WTC11 (cell line): ENCODE data around the gene NCOA1. TPM values are rescaled to one million over a fixed set of nuclear protein-coding genes. Genes with fewer than 3 reads are reported as not detected.

Experiments
- ATAC-seq: fragments of 200-7000 bp; cut with Tn5 transposase; 2 replicates; pipeline ENCODE4 v1.10.0; 2021; ENCODE audit warnings: mild to moderate bottlenecking, moderate library complexity
- CTCF ChIA-PET: fragments of 300-600 bp; sonication (Branson Sonifier 250); formaldehyde crosslinking; loops from one replicate; lab custom pipeline; 2021; ENCODE audit warnings: antibody characterized with exemption; lab: Charles Lee
- POLR2A ChIA-PET: fragments of 350-600 bp; sonication (Branson Sonifier 250); formaldehyde crosslinking; loops from one replicate; lab custom pipeline; 2021; ENCODE audit warnings: antibody characterized with exemption; lab: Charles Lee
- DNase-seq: peaks from one replicate; pipeline ENCODE4 v3.0.0; 2021; ENCODE audit warnings: low spot score
- H3K27ac Mint-ChIP-seq: 2 replicates; pipeline ENCODE4 v1.8.0; 2021; ENCODE audit warnings: mixed read lengths
- H3K27me3 Mint-ChIP-seq: 2 replicates; pipeline ENCODE4 v1.8.0; 2021; ENCODE audit warnings: low read depth, mild to moderate bottlenecking, moderate library complexity, mixed read lengths
- H3K36me3 Mint-ChIP-seq: 2 replicates; pipeline ENCODE4 v1.8.0; 2021; ENCODE audit warnings: mixed read lengths
- H3K4me1 Mint-ChIP-seq: 2 replicates; pipeline ENCODE4 v1.8.0; 2022; ENCODE audit warnings: mixed read lengths
- H3K4me3 Mint-ChIP-seq: 2 replicates; pipeline ENCODE4 v1.8.0; 2021; ENCODE audit warnings: mild to moderate bottlenecking, moderate library complexity, mixed read lengths
- H3K9me3 Mint-ChIP-seq: 2 replicates; pipeline ENCODE4 v1.8.0; 2021; ENCODE audit warnings: mixed read lengths
- AFF4 ChIP-seq: sonication (generic); formaldehyde crosslinking; IDR thresholded peaks from 2 replicates; pipeline ENCODE4 v1.8.1; 2023; ENCODE audit warnings: mild to moderate bottlenecking, missing genetic modification reagents, borderline replicate concordance
- AR ChIP-seq: fragments of 250-450 bp; sonication (Bioruptor Pico); IDR thresholded peaks from 2 replicates; pipeline ENCODE4 v1.9.0; 2021; ENCODE audit warnings: mild to moderate bottlenecking
- CREM ChIP-seq: sonication (generic); formaldehyde crosslinking; IDR thresholded peaks from 2 replicates; pipeline ENCODE4 v1.8.1; 2022; ENCODE audit warnings: mild to moderate bottlenecking, missing genetic modification reagents, moderate library complexity
- ESRRA ChIP-seq: sonication (generic); formaldehyde crosslinking; IDR thresholded peaks from 2 replicates; pipeline ENCODE4 v1.8.1; 2022; ENCODE audit warnings: mild to moderate bottlenecking, missing genetic modification reagents, borderline replicate concordance
- FOXK1 ChIP-seq: sonication (generic); formaldehyde crosslinking; IDR thresholded peaks from 2 replicates; pipeline ENCODE4 v1.8.0; 2022; ENCODE audit warnings: mild to moderate bottlenecking, moderate library complexity, missing genetic modification reagents
- GTF2I ChIP-seq: fragments of 250-450 bp; sonication (Bioruptor Pico); conservative IDR thresholded peaks from 2 replicates; pipeline ENCODE4 v1.4.0; 2021; ENCODE audit warnings: mild to moderate bottlenecking
- JUN ChIP-seq: sonication (generic); formaldehyde crosslinking; IDR thresholded peaks from 2 replicates; pipeline ENCODE4 v1.8.0; 2023; ENCODE audit warnings: mild to moderate bottlenecking, missing genetic modification reagents
- KAT7 ChIP-seq: sonication (generic); formaldehyde crosslinking; IDR thresholded peaks from 2 replicates; pipeline ENCODE4 v1.8.1; 2023; ENCODE audit warnings: missing genetic modification reagents, mild to moderate bottlenecking, borderline replicate concordance
- MLX ChIP-seq: sonication (generic); formaldehyde crosslinking; IDR thresholded peaks from 2 replicates; pipeline ENCODE4 v1.8.1; 2023; ENCODE audit warnings: mild to moderate bottlenecking, missing genetic modification reagents, moderate library complexity
- NR2C2 ChIP-seq: sonication (generic); formaldehyde crosslinking; IDR thresholded peaks from 2 replicates; pipeline ENCODE4 v1.8.0; 2022; ENCODE audit warnings: mild to moderate bottlenecking, missing genetic modification reagents
- OVOL2 ChIP-seq: fragments of 250-450 bp; sonication (Bioruptor Pico); IDR thresholded peaks from 2 replicates; pipeline ENCODE4 v1.9.0; 2021; ENCODE audit warnings: mild to moderate bottlenecking, borderline replicate concordance
- PREB ChIP-seq: sonication (generic); formaldehyde crosslinking; IDR thresholded peaks from 2 replicates; pipeline ENCODE4 v1.8.1; 2022; ENCODE audit warnings: mild to moderate bottlenecking, missing genetic modification reagents, moderate library complexity, borderline replicate concordance
- SP1 ChIP-seq: sonication (generic); formaldehyde crosslinking; conservative IDR thresholded peaks from 2 replicates; pipeline ENCODE4 v1.8.1; 2022; ENCODE audit warnings: missing genetic modification reagents
- TEAD4 ChIP-seq: sonication (generic); formaldehyde crosslinking; IDR thresholded peaks from 2 replicates; pipeline ENCODE4 v1.8.0; 2022; ENCODE audit warnings: mild to moderate bottlenecking, missing genetic modification reagents
- TP53 ChIP-seq: sonication (generic); formaldehyde crosslinking; IDR thresholded peaks from 2 replicates; pipeline ENCODE4 v1.8.1; 2023; ENCODE audit warnings: mild to moderate bottlenecking, missing genetic modification reagents
- USF1 ChIP-seq: sonication (generic); formaldehyde crosslinking; IDR thresholded peaks from 2 replicates; pipeline ENCODE4 v1.8.0; 2022; ENCODE audit warnings: mild to moderate bottlenecking, missing genetic modification reagents
- ZBTB21 ChIP-seq: sonication (generic); formaldehyde crosslinking; IDR thresholded peaks from 2 replicates; pipeline ENCODE4 v1.8.1; 2023; ENCODE audit warnings: mild to moderate bottlenecking, missing genetic modification reagents, borderline replicate concordance
- ZNF281 ChIP-seq: sonication (generic); formaldehyde crosslinking; IDR thresholded peaks from 2 replicates; pipeline ENCODE4 v1.8.0; 2023; ENCODE audit warnings: mild to moderate bottlenecking, missing genetic modification reagents
- ZNF416 ChIP-seq: fragments of 250-450 bp; sonication (Bioruptor Pico); IDR thresholded peaks from 2 replicates; pipeline ENCODE4 v1.9.0; 2021; ENCODE audit warnings: mild to moderate bottlenecking, inconsistent platforms
- ZNF532 ChIP-seq: fragments of 250-450 bp; sonication (Bioruptor Pico); IDR thresholded peaks from 2 replicates; pipeline ENCODE4 v1.9.0; 2021; ENCODE audit warnings: mild to moderate bottlenecking, borderline replicate concordance
- ZNF671 ChIP-seq: fragments of 250-450 bp; sonication (Bioruptor Pico); IDR thresholded peaks from 2 replicates; pipeline ENCODE4 v1.8.0; 2021; ENCODE audit warnings: mild to moderate bottlenecking
- total RNA-seq: library from RNA; stranded (reverse); gene quantifications from 3 replicates; pipeline ENCODE4 v1.2.3, GENCODE V29; 2021

NCOA1 gene
- total RNA-seq, 1 experiment from 2014 or later: 16.9 TPM

- no peak for TF ChIP-seq ZNF281 (CRISPR knock-in tag)
- no peak for TF ChIP-seq CREM (CRISPR knock-in tag)
- no peak for TF ChIP-seq NR2C2
- no peak for TF ChIP-seq TP53 (CRISPR knock-in tag)
- no peak for TF ChIP-seq JUN (CRISPR knock-in tag)
- no peak for TF ChIP-seq PREB (CRISPR knock-in tag)
- TF ChIP-seq FOXK1: no peak
- no peak for TF ChIP-seq AFF4 (CRISPR knock-in tag)
- no peak for TF ChIP-seq OVOL2 (CRISPR knock-in tag)
- no peak for TF ChIP-seq ZNF416 (CRISPR knock-in tag)
- TF ChIP-seq KAT7 (CRISPR knock-in tag): no peak
- TF ChIP-seq TEAD4 (CRISPR knock-in tag): no peak
Observed at GRCh38 chr2:24496959-24497358, 5.9 kb downstream of the NCOA1 start (continued).

- Mint-ChIP-seq H3K4me3 (no peak overlapping the region), H3K9me3 (no peaks in the 10 kb centered on the region), H3K4me1 (peaks cover 43% of the 10 kb centered on the region), H3K27me3 (peaks cover 10% of the 10 kb centered on the region), H3K27ac (no peak overlapping the region), H3K36me3 (no peaks in the 10 kb centered on the region)
- ATAC-seq: no peak
- DNase-seq: no peak
- ChIA-PET POLR2A (no interaction called here), CTCF (no interaction called here)
- TF ChIP-seq SP1 (CRISPR knock-in tag) (no peak), USF1 (no peak), MLX (CRISPR knock-in tag) (no peak), ZNF532 (CRISPR knock-in tag) (no peak), ESRRA (CRISPR knock-in tag) (no peak), AR (CRISPR knock-in tag) (no peak), TP53 (CRISPR knock-in tag) (no peak), ZNF671 (CRISPR knock-in tag) (no peak), ZBTB21 (no peak), GTF2I (CRISPR knock-in tag) (no peak)
Observed at GRCh38 chr2:24497685-24498084, 6.6 kb downstream of the NCOA1 start.
